HG03135 (cell line): ENCODE measurements around the gene ZDHHC18.

ENCODE experiments used
- ATAC-seq: cut with Tn5 transposase; IDR thresholded peaks from one replicate; pipeline ENCODE4 v1.9.1; 2021; ENCODE audit warnings: mild to moderate bottlenecking, moderate library complexity; ENCODE audit not compliant: unreplicated experiment

Gene ZDHHC18

DNA sequence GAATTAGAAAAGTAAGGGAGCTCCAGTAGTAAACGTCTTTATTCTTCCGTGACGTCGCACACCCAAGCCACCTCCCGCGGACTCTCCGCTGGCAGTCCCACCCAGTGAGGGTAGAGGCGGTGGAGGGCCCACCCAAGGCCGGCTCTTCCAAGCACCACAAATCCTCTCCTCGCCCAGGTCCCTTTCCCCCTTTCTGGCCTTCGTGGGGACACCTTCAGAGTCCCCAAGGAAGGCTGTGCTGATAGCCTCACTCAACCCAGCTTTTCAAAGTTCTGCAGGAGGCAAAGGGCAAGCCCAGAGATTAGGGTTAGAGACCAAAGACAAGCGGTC is 63.9 kb downstream of the ZDHHC18 start:
- ATAC-seq: peak; percentile 25

DNA sequence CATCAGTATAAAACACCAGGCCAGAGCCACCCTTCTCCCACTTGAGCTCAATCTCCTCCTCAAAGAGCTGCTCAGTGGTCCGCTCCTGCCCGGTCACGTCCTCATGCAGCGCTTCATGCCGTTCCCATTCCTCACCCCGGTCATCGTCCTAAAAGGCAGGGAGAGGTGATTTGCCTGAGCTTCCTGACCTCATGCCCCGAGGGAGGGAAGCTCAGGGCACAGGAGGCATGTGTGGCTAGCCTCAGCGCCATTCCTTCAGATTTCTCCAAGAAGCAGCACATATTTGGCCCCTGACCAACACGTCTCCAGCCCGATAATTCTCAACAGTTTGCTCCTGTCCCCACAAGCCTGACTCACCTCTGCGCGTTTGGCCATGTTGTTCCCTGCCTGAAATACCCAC is 67.8 kb downstream of the ZDHHC18 start:
- ATAC-seq: no peak

DNA sequence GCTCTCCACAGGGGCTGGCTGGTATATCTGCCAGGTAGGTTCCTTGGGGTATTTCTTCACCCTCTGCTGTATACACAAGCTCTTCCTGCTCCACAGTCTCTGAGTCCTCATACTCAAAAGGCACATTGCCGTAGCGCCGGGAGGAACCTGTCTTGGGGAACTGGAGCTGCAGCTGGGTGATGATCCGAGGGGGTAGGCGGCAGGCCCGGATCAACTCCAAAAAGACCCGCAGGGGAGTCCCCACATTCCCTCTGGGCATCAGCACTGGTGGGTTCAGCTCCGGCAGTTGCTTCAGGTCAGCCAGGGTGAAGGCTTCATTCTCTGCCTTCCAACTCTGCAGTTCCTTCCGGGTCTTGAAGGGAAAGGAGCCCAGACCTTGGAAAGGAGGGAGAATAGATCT is 70.9 kb downstream of the ZDHHC18 start:
- no peak for ATAC-seq

DNA sequence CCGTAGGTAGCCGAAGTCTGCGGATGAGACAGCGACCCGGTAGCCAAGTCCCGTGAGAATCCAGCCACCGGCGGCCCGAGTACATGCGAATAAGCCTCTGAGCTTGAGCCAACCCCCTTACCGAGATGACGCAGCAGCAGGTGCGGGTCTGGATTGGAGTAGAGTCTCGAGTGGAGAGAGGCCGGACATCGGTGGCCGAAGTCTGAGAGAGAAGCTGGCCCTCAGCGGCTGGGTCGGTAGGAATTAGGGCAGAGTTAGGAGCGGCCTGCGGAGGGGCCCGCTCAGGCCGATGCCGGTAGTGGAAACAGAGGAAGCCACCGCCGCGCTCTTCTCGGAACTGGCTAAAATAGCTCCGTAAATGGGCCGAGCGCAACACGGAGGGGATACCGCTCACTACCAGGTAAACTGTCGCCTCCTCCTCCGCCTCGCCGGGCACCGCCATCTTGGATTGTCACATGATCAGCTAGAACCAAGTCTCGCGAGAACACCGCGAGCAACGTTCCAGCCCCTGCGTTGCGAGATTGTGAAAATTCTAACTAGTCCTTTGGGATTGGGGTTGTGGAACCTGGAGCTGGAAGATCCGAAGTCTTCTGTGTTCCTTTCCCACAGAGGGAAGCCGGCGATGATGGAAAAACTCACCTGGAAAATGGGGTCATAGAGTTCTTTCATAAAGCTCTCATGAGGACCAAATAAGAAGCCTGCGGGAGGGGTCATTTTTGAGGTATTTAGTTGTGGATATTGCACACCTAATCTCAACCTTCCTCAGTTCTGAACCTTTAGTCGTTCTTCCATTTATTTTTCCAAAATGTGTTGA is 73.7 kb downstream of the ZDHHC18 start, which contains the start of gene GPATCH3:
Gene GPATCH3 (minus strand): TSS at position 467 of the 814 bp plus-strand sequence. CDS start 25 bp downstream, at position 442.
- ATAC-seq: peak; percentile 69

DNA sequence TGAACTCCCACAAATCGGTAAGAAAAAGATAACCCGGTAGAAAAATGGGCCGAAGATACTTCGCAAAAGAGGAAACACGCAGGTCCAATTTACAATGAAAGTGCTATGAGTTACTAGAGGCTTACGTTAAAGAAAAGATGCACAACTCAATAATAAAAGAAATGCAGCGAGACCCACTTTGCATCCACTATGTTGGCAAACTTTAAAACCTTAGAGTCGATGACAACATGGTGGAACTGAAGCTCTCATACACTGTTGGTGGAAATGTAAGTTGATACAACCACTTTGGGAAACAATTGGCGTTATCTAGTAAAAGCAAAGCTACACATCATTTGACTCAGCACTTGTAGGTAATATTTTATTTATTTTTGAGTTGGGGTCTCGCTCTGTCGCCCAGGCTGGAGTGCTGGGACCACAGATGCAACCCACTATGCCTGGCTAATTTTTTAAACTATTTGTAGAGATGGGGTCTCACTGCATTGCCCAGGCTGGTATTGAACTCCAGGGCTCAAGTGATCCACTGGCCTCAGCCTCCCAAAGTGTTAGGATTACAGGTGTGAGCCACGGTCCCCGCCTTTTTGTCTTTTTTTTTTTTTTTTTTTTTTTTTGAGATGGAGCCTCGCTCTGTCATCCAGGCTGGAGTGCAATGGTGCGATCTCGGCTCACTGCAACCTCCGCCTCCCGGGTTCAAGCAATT is 74.5 kb downstream of the ZDHHC18 start:
- ATAC-seq: no peak
